Measurements from ENCODE around the gene C1orf226. TPM values are rescaled to one million over a fixed set of nuclear protein-coding genes. Genes with fewer than 3 reads are reported as not detected.

The C1orf226 gene
- total and polyA plus RNA-seq, 4 donors, result 2.2 to 25.2 (median 10.8) TPM

- Histone ChIP-seq H3K9me3 (ENCODE audit: control insufficient read depth in 4 of 4, low read length in 3 of 4) (no peaks in the 10 kb centered on the region), H3K9ac (ENCODE audit: low read depth in 1 of 2, low read length in 2 of 2) (no peak overlapping the region), H3K27me3 (ENCODE audit: control insufficient read depth in 4 of 4, insufficient read depth in 4 of 4, low read length in 3 of 4) (no peaks in the 10 kb centered on the region), H3K27ac (ENCODE audit: low read depth in 1 of 2, low read length in 2 of 2) (no peak overlapping the region), H3K4me3 (ENCODE audit: low read depth in 1 of 3, low read length in 3 of 3) (no peak overlapping the region), H3K36me3 (ENCODE audit: control insufficient read depth in 4 of 4, insufficient read depth in 3 of 4, low read depth in 1 of 4, low read length in 3 of 4) (peaks cover 0 to 13% (median 10%) of the 10 kb centered on the region in 4 donors), H3K4me1 (ENCODE audit: control insufficient read depth in 4 of 4, insufficient read depth in 4 of 4, low read length in 3 of 4) (peaks cover 0 to 4% (median 2%) of the 10 kb centered on the region in 4 donors)
- WGBS, result 96% methylated on average over 6 of the region's 6 CpGs
- DNase-seq (ENCODE audit: low spot score), result peak; percentile 22
- TF ChIP-seq GABPA (IDR thresholded peaks at IDR 0.05 in 1 of 2, conservative IDR thresholded peaks at IDR 0.05 in 1 of 2) (no peak), EGR1 (IDR thresholded peaks at IDR 0.05; ENCODE audit: low read depth in 2 of 2) (no peak), RAD21 (IDR thresholded peaks at IDR 0.05) (no peak), CTCF (IDR thresholded peaks at IDR 0.05; ENCODE audit: low read depth, low read length, missing input control) (no peak), RXRA (IDR thresholded peaks at IDR 0.05) (no peak), JUND (IDR thresholded peaks at IDR 0.05) (no peak), HNF4A (conservative IDR thresholded peaks at IDR 0.05) (no peak), FOXA1 (IDR thresholded peaks at IDR 0.05) (no peak), ZBTB33 (IDR thresholded peaks at IDR 0.05) (no peak), SP1 (IDR thresholded peaks at IDR 0.05) (no peak), TAF1 (conservative IDR thresholded peaks at IDR 0.05) (no peak), YY1 (IDR thresholded peaks at IDR 0.05) (no peak), REST (IDR thresholded peaks at IDR 0.05) (no peak), FOXA2 (IDR thresholded peaks at IDR 0.05) (no peak), HNF4G (IDR thresholded peaks at IDR 0.05) (no peak)
- TF ChIP-seq, protein P1, sequence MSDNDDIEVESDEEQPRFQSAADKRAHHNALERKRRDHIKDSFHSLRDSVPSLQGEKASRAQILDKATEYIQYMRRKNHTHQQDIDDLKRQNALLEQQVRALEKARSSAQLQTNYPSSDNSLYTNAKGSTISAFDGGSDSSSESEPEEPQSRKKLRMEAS (IDR thresholded peaks at IDR 0.05), result no peak
- TF ChIP-seq, protein P2, sequence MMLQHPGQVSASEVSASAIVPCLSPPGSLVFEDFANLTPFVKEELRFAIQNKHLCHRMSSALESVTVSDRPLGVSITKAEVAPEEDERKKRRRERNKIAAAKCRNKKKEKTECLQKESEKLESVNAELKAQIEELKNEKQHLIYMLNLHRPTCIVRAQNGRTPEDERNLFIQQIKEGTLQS (IDR thresholded peaks at IDR 0.05), result no peak
These were observed 1.6 kb downstream of the C1orf226 start for GRCh38 chr1:162383091-162383490.

All from liver (tissue), 9 donors.